SK-N-MC (cell line): Measurements from ENCODE around the gene TSPEAR.

Experiments
- EZH2 ChIP-seq: fragments of 200-600 bp; sonication (generic); IDR thresholded peaks from one replicate; pipeline ENCODE4 v1.6.1; 2017; ENCODE audit warnings: antibody characterized with exemption
- POLR2AphosphoS5 ChIP-seq: IDR thresholded peaks from 2 replicates; pipeline ENCODE4 v1.6.1; 2012; ENCODE audit warnings: mild to moderate bottlenecking, low read depth, low read length, borderline replicate concordance

DNA sequence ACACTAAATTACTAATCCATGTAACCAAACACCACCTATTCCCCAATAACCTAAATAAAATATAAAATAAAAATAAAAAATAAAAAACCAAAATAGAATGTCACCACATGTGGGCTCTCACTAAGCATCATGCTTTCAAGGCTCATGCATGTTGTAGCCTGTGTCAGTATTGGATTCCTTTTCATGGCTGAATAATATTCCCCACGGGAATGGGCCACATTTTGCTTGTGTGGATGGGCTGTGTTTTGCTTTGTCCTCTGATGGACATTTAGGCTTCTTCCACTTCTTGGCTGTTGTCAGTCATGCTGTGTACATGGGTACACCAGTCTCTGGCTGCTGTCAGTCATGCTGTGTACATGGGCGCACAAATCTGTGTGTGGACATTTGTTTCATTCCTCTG lies 122.3 kb downstream of the TSPEAR start:
- TF ChIP-seq EZH2, result no peak
- no peak for TF ChIP-seq POLR2AphosphoS5
